ENCODE results near the gene C1QL4.
"Not testable (repeated sequence)": the region's sequence is repeated elsewhere in the genome, so short reads cannot be mapped to it uniquely, and the experiment has no call there.

The C1QL4 gene

GRCh38 chr12:49347311-49348193 lies 10.6 kb upstream of the C1QL4 start:
- DNase-seq = no peak

- DNase-seq = no peak
Measured at GRCh38 chr12:49346659-49347310, 9.8 kb upstream of the C1QL4 start, which contains the start of gene DNAJC22. TSS of gene DNAJC22 (plus strand) at chr12:49346888. CDS start at chr12:49348873, 1,985 bp downstream.

- no peak for DNase-seq
Measured at GRCh38 chr12:49345825-49346658, 9.1 kb upstream of the C1QL4 start.

GRCh38 chr12:49345051-49345824 lies 8.2 kb upstream of the C1QL4 start:
- no peak for DNase-seq

- DNase-seq = no peak
Measured at GRCh38 chr12:49344486-49345050, 7.6 kb upstream of the C1QL4 start.

GRCh38 chr12:49342914-49343731 lies 6.1 kb upstream of the C1QL4 start:
- no peak for DNase-seq

GRCh38 chr12:49342066-49342913 lies 5.3 kb upstream of the C1QL4 start:
- peak; percentile 77 for DNase-seq

- DNase-seq = no peak
Measured at GRCh38 chr12:49341777-49342065, 4.7 kb upstream of the C1QL4 start.

GRCh38 chr12:49340971-49341776 lies 4.2 kb upstream of the C1QL4 start:
- no peak for DNase-seq

- no peak for DNase-seq
Measured at GRCh38 chr12:49340095-49340870, 3.3 kb upstream of the C1QL4 start.

GRCh38 chr12:49339464-49339861 lies 2.5 kb upstream of the C1QL4 start:
- DNase-seq = no peak

- no peak for DNase-seq
Measured at GRCh38 chr12:49338830-49339463, 2.0 kb upstream of the C1QL4 start.

- no peak for DNase-seq
Measured at GRCh38 chr12:49335955-49336644, 888 bp downstream of the C1QL4 start.

- no peak for DNase-seq
Measured at GRCh38 chr12:49335118-49335954, 1.7 kb downstream of the C1QL4 start.

- DNase-seq = no peak
Measured at GRCh38 chr12:49334681-49335080, 2.3 kb downstream of the C1QL4 start.

- DNase-seq = no peak
Measured at GRCh38 chr12:49334226-49334625, 2.8 kb downstream of the C1QL4 start.

- DNase-seq = not testable (repeated sequence)
Measured at GRCh38 chr12:49333778-49334177, 3.2 kb downstream of the C1QL4 start.

All from NCI-H2107 (cell line).